SK-N-MC (cell line): Measurements from ENCODE around the gene RNF121.

Experiments used
- EZH2 ChIP-seq: fragments of 200-600 bp; sonication (generic); IDR thresholded peaks from one replicate; pipeline ENCODE4 v1.6.1; 2017; ENCODE audit warnings: antibody characterized with exemption
- POLR2AphosphoS5 ChIP-seq: IDR thresholded peaks from 2 replicates; pipeline ENCODE4 v1.6.1; 2012; ENCODE audit warnings: mild to moderate bottlenecking, low read depth, low read length, borderline replicate concordance

DNA sequence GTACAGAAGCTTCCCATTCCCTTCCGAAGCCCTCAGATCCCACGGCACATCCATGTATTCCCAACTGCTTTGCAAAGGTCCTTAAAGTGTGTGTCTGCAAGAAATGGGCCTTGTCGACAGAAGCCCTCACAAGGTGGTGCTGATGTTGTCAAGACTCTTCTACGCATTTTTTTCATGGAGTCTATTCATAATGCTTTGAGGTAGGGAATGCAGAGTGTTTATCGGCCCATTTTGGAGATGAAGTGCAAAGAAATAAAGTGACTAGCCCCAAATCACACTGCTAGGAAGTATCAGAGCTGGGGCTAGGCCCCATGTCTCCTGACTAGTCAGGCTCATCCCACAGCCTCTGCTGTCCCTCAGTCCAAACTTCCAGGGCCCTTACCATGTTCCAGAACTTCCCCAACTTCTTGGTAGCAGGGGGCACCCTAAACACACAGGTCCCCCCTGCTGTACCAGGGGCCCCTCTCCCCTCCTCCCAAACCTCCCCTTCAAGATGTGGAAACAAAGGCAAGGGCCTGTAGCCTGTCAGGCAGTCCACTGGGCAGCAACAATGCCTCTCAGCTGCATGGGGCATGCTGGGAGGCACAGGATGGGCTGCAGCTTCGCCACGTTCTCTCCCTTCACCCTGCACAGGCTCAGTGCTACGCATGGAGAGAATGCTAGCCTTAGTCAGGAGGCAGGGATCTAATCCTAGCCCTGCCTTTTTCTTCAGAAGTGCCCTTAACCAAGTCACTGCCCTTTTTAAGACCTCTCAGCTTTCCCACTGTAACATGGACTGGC, 77.7 kb downstream of the RNF121 start:
- TF ChIP-seq POLR2AphosphoS5 (no peak), EZH2 (no peak)
